ENCODE data around the gene SCART1.
"Not testable (repeated sequence)": the region's sequence is repeated elsewhere in the genome, so short reads cannot be mapped to it uniquely, and the experiment has no call there.

- not testable (repeated sequence) for TF ChIP-seq POLR2A, CTCF (IDR thresholded peaks at IDR 0.05)
These were observed 29.6 kb upstream of the SCART1 start for GRCh38 chr10:133424102-133424501.

Data from heart left ventricle (tissue), 13 donors.